ENCODE measurements around the gene OR2W3.

The OR2W3 gene

GRCh38 chr1:247895163-247895637 lies at the start of gene OR2W3:
TSS of gene OR2W3 (plus strand) at chr1:247895587. CDS start at chr1:247895587, 0 bp downstream.
- no peak for TF ChIP-seq CTCF (IDR thresholded peaks at IDR 0.05)

- TF ChIP-seq CTCF (IDR thresholded peaks at IDR 0.05) = no peak
Observed at GRCh38 chr1:247845693-247846017, 49.7 kb upstream of the OR2W3 start.

GRCh38 chr1:247848346-247848745 lies 47.0 kb upstream of the OR2W3 start:
- TF ChIP-seq CTCF (IDR thresholded peaks at IDR 0.05) = no peak

- no peak for TF ChIP-seq CTCF (IDR thresholded peaks at IDR 0.05)
Observed at GRCh38 chr1:247849616-247850015, 45.8 kb upstream of the OR2W3 start.

GRCh38 chr1:247854899-247855545 lies 40.4 kb upstream of the OR2W3 start:
- TF ChIP-seq CTCF (IDR thresholded peaks at IDR 0.05) = no peak

- no peak for TF ChIP-seq CTCF (IDR thresholded peaks at IDR 0.05)
Observed at GRCh38 chr1:247855911-247856310, 39.5 kb upstream of the OR2W3 start.

- no peak for TF ChIP-seq CTCF (IDR thresholded peaks at IDR 0.05)
Observed at GRCh38 chr1:247857069-247857984, 38.1 kb upstream of the OR2W3 start, which contains the start of gene TRIM58. TSS of gene TRIM58 (plus strand) at chr1:247857187. CDS start at chr1:247857247, 60 bp downstream.
